ENCODE measurements around the gene DBP.

DBP gene

GRCh38 chr19:48665786-48666185 is 28.6 kb upstream of the DBP start:
- no peak overlapping the region for H3K4me3 ChIP-seq (ENCODE audit: control insufficient read depth, low read depth, low read length)
- TF ChIP-seq CTCF (conservative IDR thresholded peaks at IDR 0.05; ENCODE audit: control insufficient read depth, insufficient read depth, low read depth, low read length) = no peak
- no peak for DNase-seq (ENCODE audit: low read depth)

GRCh38 chr19:48664476-48664875 is 27.3 kb upstream of the DBP start:
- no peak for DNase-seq (ENCODE audit: low read depth)
- no peak for TF ChIP-seq CTCF (conservative IDR thresholded peaks at IDR 0.05; ENCODE audit: control insufficient read depth, insufficient read depth, low read depth, low read length)
- no peak overlapping the region for H3K4me3 ChIP-seq (ENCODE audit: control insufficient read depth, low read depth, low read length)

GRCh38 chr19:48663667-48664066 is 26.5 kb upstream of the DBP start:
- no peak overlapping the region for H3K4me3 ChIP-seq (ENCODE audit: control insufficient read depth, low read depth, low read length)
- DNase-seq (ENCODE audit: low read depth) = no peak
- TF ChIP-seq CTCF (conservative IDR thresholded peaks at IDR 0.05; ENCODE audit: control insufficient read depth, insufficient read depth, low read depth, low read length) = no peak

- no peak for DNase-seq (ENCODE audit: low read depth)
- no peak for TF ChIP-seq CTCF (conservative IDR thresholded peaks at IDR 0.05; ENCODE audit: control insufficient read depth, insufficient read depth, low read depth, low read length)
- H3K4me3 ChIP-seq (ENCODE audit: control insufficient read depth, low read depth, low read length) = no peak overlapping the region
Measured at GRCh38 chr19:48661711-48662090, 24.5 kb upstream of the DBP start.

- H3K4me3 ChIP-seq (ENCODE audit: control insufficient read depth, low read depth, low read length) = no peak overlapping the region
- no peak for TF ChIP-seq CTCF (conservative IDR thresholded peaks at IDR 0.05; ENCODE audit: control insufficient read depth, insufficient read depth, low read depth, low read length)
- DNase-seq (ENCODE audit: low read depth) = peak; percentile 90
Measured at GRCh38 chr19:48660852-48661710, 23.9 kb upstream of the DBP start.

- no peak overlapping the region for H3K4me3 ChIP-seq (ENCODE audit: control insufficient read depth, low read depth, low read length)
- TF ChIP-seq CTCF (conservative IDR thresholded peaks at IDR 0.05; ENCODE audit: control insufficient read depth, insufficient read depth, low read depth, low read length) = no peak
- peak; percentile 20 for DNase-seq (ENCODE audit: low read depth)
Measured at GRCh38 chr19:48659768-48660167, 22.6 kb upstream of the DBP start.
